Trophoblast cell (in vitro differentiated cells and primary cell): ENCODE measurements around the gene NYNRIN.
A peak's percentile ranks its signal among the peaks of the same experiment; 100 is the strongest.

Experiments used
- DNase-seq, 2 donors: peaks; one replicate each; pipeline ENCODE4 v3.0.0-alpha.2; 2016
- H2AFZ ChIP-seq: 2 replicates; pipeline ENCODE4 v1.6.1; 2013; ENCODE audit warnings: low read length, moderate library complexity, mild to moderate bottlenecking; ENCODE audit not compliant: insufficient read depth, poor library complexity
- H2AK5ac ChIP-seq: 2 replicates; pipeline ENCODE4 v1.6.1; 2013; ENCODE audit warnings: mild to moderate bottlenecking, low read length
- H2BK120ac ChIP-seq: 2 replicates; pipeline ENCODE4 v1.6.1; 2013; ENCODE audit warnings: low read length, mild to moderate bottlenecking, moderate library complexity; ENCODE audit not compliant: insufficient read depth, poor library complexity
- H2BK12ac ChIP-seq: 2 replicates; pipeline ENCODE4 v1.6.1; 2013; ENCODE audit warnings: mild to moderate bottlenecking, low read length, moderate library complexity
- H2BK5ac ChIP-seq: 2 replicates; pipeline ENCODE4 v1.6.1; 2013; ENCODE audit warnings: low read length, low read depth, moderate library complexity, mild to moderate bottlenecking; ENCODE audit not compliant: poor library complexity
- H3K14ac ChIP-seq: 2 replicates; pipeline ENCODE4 v1.6.1; 2013; ENCODE audit warnings: mild to moderate bottlenecking, low read length
- H3K18ac ChIP-seq: 2 replicates; pipeline ENCODE4 v1.6.1; 2013; ENCODE audit warnings: mild to moderate bottlenecking, low read length
- H3K23ac ChIP-seq: 2 replicates; pipeline ENCODE4 v1.6.1; 2013; ENCODE audit warnings: low read length
- H3K27ac ChIP-seq: 2 replicates; pipeline ENCODE4 v1.5.1; 2013; ENCODE audit warnings: low read depth, mild to moderate bottlenecking, inconsistent platforms, low read length, moderate library complexity
- H3K27me3 ChIP-seq: 2 replicates; pipeline ENCODE4 v1.6.1; 2013; ENCODE audit warnings: inconsistent platforms, mild to moderate bottlenecking, low read length, moderate library complexity; ENCODE audit not compliant: insufficient read depth
- H3K36me3 ChIP-seq, 2 experiments: 1 replicate in 1 of 2; 2 replicates in 1 of 2; pipeline ENCODE4 v1.6.1; 2013; ENCODE audit warnings: low read length in 2 of 2, mild to moderate bottlenecking in 2 of 2, moderate library complexity in 1 of 2; ENCODE audit not compliant: insufficient read depth in 2 of 2, control insufficient read depth in 1 of 2
- H3K4ac ChIP-seq: 2 replicates; pipeline ENCODE4 v1.6.1; 2013; ENCODE audit warnings: low read depth, mild to moderate bottlenecking, low read length, moderate library complexity
- H3K4me1 ChIP-seq, 2 experiments: 1 replicate in 1 of 2; 2 replicates in 1 of 2; pipeline ENCODE4 v1.6.1; 2013; ENCODE audit warnings: low read length in 2 of 2, mild to moderate bottlenecking in 2 of 2, moderate library complexity in 1 of 2; ENCODE audit not compliant: insufficient read depth in 2 of 2, control insufficient read depth in 1 of 2
- H3K4me2 ChIP-seq: 2 replicates; pipeline ENCODE4 v1.6.1; 2013; ENCODE audit warnings: inconsistent platforms, mild to moderate bottlenecking, low read length, moderate library complexity
- H3K4me3 ChIP-seq: 2 replicates; pipeline ENCODE4 v1.5.1; 2013; ENCODE audit warnings: mild to moderate bottlenecking, low read depth, low read length, inconsistent platforms
- H3K79me1 ChIP-seq: one replicate; pipeline ENCODE4 v1.6.1; 2013; ENCODE audit warnings: low read length
- H3K79me2 ChIP-seq: 2 replicates; pipeline ENCODE4 v1.6.1; 2013; ENCODE audit warnings: low read length, mild to moderate bottlenecking; ENCODE audit not compliant: control insufficient read depth, insufficient read depth, poor library complexity
- H3K9ac ChIP-seq: 2 replicates; pipeline ENCODE4 v1.6.1; 2013; ENCODE audit warnings: mild to moderate bottlenecking, low read length
- H3K9me3 ChIP-seq: 2 replicates; pipeline ENCODE4 v1.6.1; 2013; ENCODE audit warnings: low read depth, mild to moderate bottlenecking, control low read depth, inconsistent platforms, low read length; ENCODE audit not compliant: insufficient read depth
- H4K12ac ChIP-seq: 2 replicates; pipeline ENCODE4 v1.6.1; 2013; ENCODE audit warnings: low read depth, mild to moderate bottlenecking, low read length, moderate library complexity
- H4K8ac ChIP-seq: 2 replicates; pipeline ENCODE4 v1.6.1; 2013; ENCODE audit warnings: low read depth, mild to moderate bottlenecking, low read length, moderate library complexity
- H4K91ac ChIP-seq: one replicate; pipeline ENCODE4 v1.6.1; 2013; ENCODE audit warnings: low read depth, mild to moderate bottlenecking, low read length, moderate library complexity
- WGBS: extraction: QIAGEN DNeasy Blood & Tissue Kit; methylation state at CpG from one replicate; pipeline ENCODE4 v1.1.7; 2013; ENCODE audit warnings: missing lambda C conversion rate; ENCODE audit not compliant: insufficient read length, insufficient coverage; ENCODE audit errors: extremely low coverage; 5-methylcytosine and 5-hydroxymethylcytosine counted together

The NYNRIN gene

GRCh38 chr14:24361326-24361725, 37.5 kb upstream of the NYNRIN start:
- H3K18ac ChIP-seq = no peak overlapping the region
- peaks cover 2% of the 10 kb centered on the region for H3K79me2 ChIP-seq
- no peak overlapping the region for H4K12ac ChIP-seq
- WGBS = no CpG with 5 or more reads among the region's 2 CpGs
- H3K4me2 ChIP-seq = no peak overlapping the region
- H3K4me1 ChIP-seq = peaks cover 0 to 4% of the 10 kb centered on the region in 2 experiments
- H2AK5ac ChIP-seq = no peak overlapping the region
- H4K8ac ChIP-seq = no peak overlapping the region
- H3K27me3 ChIP-seq = no peaks in the 10 kb centered on the region
- H3K4me3 ChIP-seq = no peak overlapping the region
- no peak overlapping the region for H3K4ac ChIP-seq
- H2BK12ac ChIP-seq = no peak overlapping the region
- no peak overlapping the region for H3K9ac ChIP-seq
- peaks cover 7% of the 10 kb centered on the region for H3K79me1 ChIP-seq
- no peak overlapping the region for H3K27ac ChIP-seq
- no peak overlapping the region for H4K91ac ChIP-seq
- H3K9me3 ChIP-seq = no peaks in the 10 kb centered on the region
- no peak overlapping the region for H2AFZ ChIP-seq
- peak; percentile 34 to 64 for DNase-seq
- no peak overlapping the region for H2BK120ac ChIP-seq
- H3K36me3 ChIP-seq = no peaks in the 10 kb centered on the region
- H3K23ac ChIP-seq = no peak overlapping the region
- H3K14ac ChIP-seq = no peak overlapping the region
- H2BK5ac ChIP-seq = no peak overlapping the region

GRCh38 chr14:24362241-24362960, 36.4 kb upstream of the NYNRIN start:
- no peak overlapping the region for H2BK120ac ChIP-seq
- no peak overlapping the region for H3K23ac ChIP-seq
- H3K27ac ChIP-seq = no peak overlapping the region
- H3K36me3 ChIP-seq = no peaks in the 10 kb centered on the region
- H3K9me3 ChIP-seq = no peaks in the 10 kb centered on the region
- no peak overlapping the region for H2BK5ac ChIP-seq
- H2AK5ac ChIP-seq = no peak overlapping the region
- peaks cover 16% of the 10 kb centered on the region for H3K79me1 ChIP-seq
- H3K27me3 ChIP-seq = no peaks in the 10 kb centered on the region
- WGBS = no CpG with 5 or more reads among the region's 2 CpGs
- no peak overlapping the region for H3K9ac ChIP-seq
- H4K8ac ChIP-seq = no peak overlapping the region
- H3K4me2 ChIP-seq = no peak overlapping the region
- H3K4me1 ChIP-seq = peaks cover 0 to 4% of the 10 kb centered on the region in 2 experiments
- DNase-seq = peak; percentile 93 to 99
- no peak overlapping the region for H3K14ac ChIP-seq
- H3K4ac ChIP-seq = no peak overlapping the region
- no peak overlapping the region for H3K4me3 ChIP-seq
- H3K79me2 ChIP-seq = peaks cover 2% of the 10 kb centered on the region
- H4K91ac ChIP-seq = no peak overlapping the region
- no peak overlapping the region for H3K18ac ChIP-seq
- H2AFZ ChIP-seq = no peak overlapping the region
- no peak overlapping the region for H4K12ac ChIP-seq
- no peak overlapping the region for H2BK12ac ChIP-seq

- Histone ChIP-seq H3K79me1 (peaks cover 23% of the 10 kb centered on the region), H3K79me2 (peaks cover 6% of the 10 kb centered on the region), H2BK5ac (no peak overlapping the region), H3K9me3 (no peaks in the 10 kb centered on the region), H2AFZ (no peak overlapping the region), H3K14ac (no peak overlapping the region), H2AK5ac (no peak overlapping the region), H3K23ac (no peak overlapping the region), H3K36me3 (no peaks in the 10 kb centered on the region), H2BK120ac (no peak overlapping the region), H3K18ac (no peak overlapping the region), H4K91ac (no peak overlapping the region), H3K4me3 (no peak overlapping the region), H4K8ac (no peak overlapping the region), H3K27me3 (no peaks in the 10 kb centered on the region), H3K27ac (no peak overlapping the region), H3K4ac (no peak overlapping the region), H2BK12ac (no peak overlapping the region), H3K9ac (no peak overlapping the region), H3K4me2 (no peak overlapping the region), H3K4me1 (peaks cover 0 to 4% of the 10 kb centered on the region in 2 experiments), H4K12ac (no peak overlapping the region)
- DNase-seq = peak; percentile 69 to 77
- no CpG with 5 or more reads among the region's 5 CpGs for WGBS
These were observed 35.4 kb upstream of the NYNRIN start for GRCh38 chr14:24363401-24363800.

- Histone ChIP-seq H3K27me3 (no peaks in the 10 kb centered on the region), H2AK5ac (no peak overlapping the region), H4K91ac (no peak overlapping the region), H3K36me3 (peaks cover 0 to 2% of the 10 kb centered on the region in 2 experiments), H3K4me2 (no peak overlapping the region), H3K23ac (no peak overlapping the region), H2BK120ac (no peak overlapping the region), H2BK12ac (no peak overlapping the region), H3K4ac (no peak overlapping the region), H4K12ac (no peak overlapping the region), H3K79me2 (peaks cover 6% of the 10 kb centered on the region), H3K9ac (no peak overlapping the region), H4K8ac (no peak overlapping the region), H3K9me3 (no peaks in the 10 kb centered on the region), H3K4me3 (no peak overlapping the region), H3K18ac (no peak overlapping the region), H3K4me1 (peaks cover 3 to 9% of the 10 kb centered on the region in 2 experiments), H3K14ac (no peak overlapping the region), H2AFZ (no peak overlapping the region), H2BK5ac (no peak overlapping the region), H3K79me1 (peaks cover 30% of the 10 kb centered on the region), H3K27ac (no peak overlapping the region)
- no CpG with 5 or more reads among the region's 1 CpG for WGBS
- DNase-seq = no peak
These were observed 34.0 kb upstream of the NYNRIN start for GRCh38 chr14:24364841-24365240.
